Stimulated activated CD4-positive, alpha-beta T cell treated with anti-CD3 and anti-CD28 coated beads, Interleukin-4, amount 100 ng/mL, for 4 hours (primary cell): ENCODE data around the gene CRBN.

Experiments
- DNase-seq, 2 experiments: peaks; one replicate each; pipeline ENCODE4 v3.0.0-alpha.2; 2020

CRBN gene

GRCh38 chr3:3165650-3166049 lies 13.8 kb downstream of the CRBN start:
- no peak for DNase-seq

GRCh38 chr3:3165241-3165640 lies 14.2 kb downstream of the CRBN start:
- DNase-seq, result no peak

- DNase-seq, result no peak
These were observed 18.7 kb downstream of the CRBN start for GRCh38 chr3:3160826-3161225.

GRCh38 chr3:3157484-3157883 lies 22.0 kb downstream of the CRBN start:
- DNase-seq, result no peak

- DNase-seq, result no peak
These were observed 24.4 kb downstream of the CRBN start for GRCh38 chr3:3154879-3155610.

- no peak for DNase-seq
These were observed 28.0 kb downstream of the CRBN start for GRCh38 chr3:3151513-3151912.

GRCh38 chr3:3149560-3149959 lies 29.9 kb downstream of the CRBN start:
- DNase-seq, result no peak

GRCh38 chr3:3145831-3146230 lies 33.7 kb downstream of the CRBN start:
- no peak for DNase-seq

- DNase-seq, result no peak
These were observed 37.6 kb downstream of the CRBN start for GRCh38 chr3:3141939-3142338.

- no peak for DNase-seq
These were observed 42.0 kb downstream of the CRBN start for GRCh38 chr3:3137526-3137925.

GRCh38 chr3:3134750-3135448 lies 44.6 kb downstream of the CRBN start:
- no peak for DNase-seq

- DNase-seq, result no peak
These were observed 46.0 kb downstream of the CRBN start for GRCh38 chr3:3133500-3133899.

GRCh38 chr3:3129579-3129978 lies 49.9 kb downstream of the CRBN start:
- DNase-seq, result no peak

GRCh38 chr3:3127432-3128010 lies 52.0 kb downstream of the CRBN start:
- DNase-seq, result peak; percentile 19 to 31

- DNase-seq, result peak; percentile 95 to 99
These were observed 52.7 kb downstream of the CRBN start, which contains the start of gene TRNT1 for GRCh38 chr3:3126477-3127431. Gene TRNT1, plus strand, starts transcription at chr3:3126940. Its CDS starts 2,101 bp downstream, at chr3:3129041.

- no peak for DNase-seq
These were observed 53.5 kb downstream of the CRBN start for GRCh38 chr3:3125977-3126376.

GRCh38 chr3:3119393-3119851 lies 60.1 kb downstream of the CRBN start:
- no peak for DNase-seq

GRCh38 chr3:3117651-3118050 lies 61.8 kb downstream of the CRBN start:
- no peak for DNase-seq

GRCh38 chr3:3113042-3113709 lies 66.3 kb downstream of the CRBN start:
- DNase-seq, result no peak

- DNase-seq, result no peak
These were observed 68.6 kb downstream of the CRBN start for GRCh38 chr3:3110749-3111361.

GRCh38 chr3:3110299-3110630 lies 69.2 kb downstream of the CRBN start, which contains the start of gene IL5RA:
Gene IL5RA, minus strand, starts transcription at chr3:3110374. Its CDS starts 5,390 bp downstream, at chr3:3104984.
- no peak for DNase-seq
